ENCODE results near the gene TPPP.
A peak's percentile ranks its signal among the peaks of the same experiment; 100 is the strongest.
"Not testable (repeated sequence)": the region's sequence is repeated elsewhere in the genome, so short reads cannot be mapped to it uniquely, and the experiment has no call there.

TPPP gene

DNA sequence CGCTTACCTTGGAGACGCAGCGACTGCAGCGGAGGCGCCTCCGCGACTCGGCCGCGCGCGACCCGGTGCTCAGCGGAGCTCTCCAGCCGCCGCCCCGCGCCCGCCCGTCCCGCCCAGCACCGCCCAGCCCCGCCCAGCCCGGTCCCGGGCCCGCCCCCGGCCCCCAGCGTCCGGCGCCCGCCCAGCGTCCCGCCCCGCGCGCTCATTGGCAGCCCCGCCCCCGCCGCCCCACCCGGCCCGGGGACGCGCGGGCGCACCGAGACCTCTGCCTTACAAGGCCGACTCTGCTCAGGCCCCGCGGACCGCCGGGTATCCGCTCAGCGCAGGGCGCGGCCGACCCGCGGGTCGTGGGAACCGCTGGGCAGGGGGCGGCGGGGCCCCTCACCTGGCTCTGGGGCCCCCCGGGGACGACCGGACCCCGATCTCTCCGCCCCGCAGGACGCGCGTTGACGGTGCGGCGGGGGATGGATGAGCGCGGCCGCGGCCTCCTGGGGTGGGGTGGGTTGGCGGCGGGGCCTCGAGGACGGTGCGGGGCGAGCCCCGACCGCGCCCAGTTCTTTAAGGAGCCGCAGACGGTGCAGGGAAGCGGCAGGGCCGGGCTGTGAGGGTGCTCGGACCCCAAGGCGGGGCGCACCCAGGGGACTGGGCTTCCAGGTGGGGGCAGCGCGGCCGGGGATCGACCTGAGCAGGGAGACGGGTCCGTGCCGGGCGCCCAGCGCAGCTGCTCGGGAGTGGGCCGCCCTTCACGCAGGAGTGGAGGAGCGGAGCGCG is at the start of gene TPPP:
TSS of gene TPPP (minus strand) at position 82 of the 771 bp plus-strand sequence. CDS start 15,292 bp downstream, outside the sequence.
- H3K9me3 ChIP-seq (ENCODE audit: insufficient read depth, low read length); H3K4me1 ChIP-seq (ENCODE audit: low read length); H3K79me2 ChIP-seq (ENCODE audit: low read length); H3K27ac ChIP-seq (ENCODE audit: low read length); H3K36me3 ChIP-seq (replicated peaks; ENCODE audit: low read depth, low read length); H4K20me1 ChIP-seq (ENCODE audit: insufficient read depth, low read length); H3K27me3 ChIP-seq (ENCODE audit: low read depth, low read length); H2AFZ ChIP-seq (ENCODE audit: low read depth, low read length): not testable (repeated sequence)
- peak within 1 kb of the TSS; percentile 73 for H3K4me2 ChIP-seq (ENCODE audit: low read length)
- H3K9ac ChIP-seq (ENCODE audit: low read length) = peak within 1 kb of the TSS; percentile 42; the same call in 1 of the 2 replicates
- H3K4me3 ChIP-seq (ENCODE audit: low read length) = peak within 1 kb of the TSS; percentile 77

DNA sequence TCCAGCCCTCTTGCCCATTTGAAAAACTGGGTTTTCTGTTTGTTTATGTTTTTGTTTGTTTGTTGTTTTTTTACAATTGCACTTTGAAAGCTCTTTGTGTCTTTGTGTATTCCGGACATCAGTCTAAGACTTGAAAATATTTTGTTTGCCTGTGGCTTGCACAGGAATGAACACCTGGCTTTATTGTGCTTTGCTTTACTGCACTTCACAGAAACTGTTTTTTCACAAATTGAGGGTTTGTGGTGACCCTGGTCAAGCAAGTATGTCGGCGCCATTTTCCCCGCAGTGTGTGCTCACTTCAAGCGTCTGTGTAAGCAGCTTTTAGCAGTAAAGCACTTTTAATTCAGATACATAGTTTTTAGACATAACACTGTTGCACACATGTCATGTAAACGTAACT is 49.1 kb upstream of the TPPP start:
- H3K27ac ChIP-seq (ENCODE audit: low read length); H3K79me2 ChIP-seq (ENCODE audit: low read length); H3K27me3 ChIP-seq (ENCODE audit: low read depth, low read length); H3K9me3 ChIP-seq (ENCODE audit: insufficient read depth, low read length); H3K36me3 ChIP-seq (replicated peaks; ENCODE audit: low read depth, low read length); H2AFZ ChIP-seq (ENCODE audit: low read depth, low read length); H3K4me2 ChIP-seq (ENCODE audit: low read length); H3K4me3 ChIP-seq (ENCODE audit: low read length); H3K9ac ChIP-seq (ENCODE audit: low read length); H4K20me1 ChIP-seq (ENCODE audit: insufficient read depth, low read length); H3K4me1 ChIP-seq (ENCODE audit: low read length): not testable (repeated sequence)

DNA sequence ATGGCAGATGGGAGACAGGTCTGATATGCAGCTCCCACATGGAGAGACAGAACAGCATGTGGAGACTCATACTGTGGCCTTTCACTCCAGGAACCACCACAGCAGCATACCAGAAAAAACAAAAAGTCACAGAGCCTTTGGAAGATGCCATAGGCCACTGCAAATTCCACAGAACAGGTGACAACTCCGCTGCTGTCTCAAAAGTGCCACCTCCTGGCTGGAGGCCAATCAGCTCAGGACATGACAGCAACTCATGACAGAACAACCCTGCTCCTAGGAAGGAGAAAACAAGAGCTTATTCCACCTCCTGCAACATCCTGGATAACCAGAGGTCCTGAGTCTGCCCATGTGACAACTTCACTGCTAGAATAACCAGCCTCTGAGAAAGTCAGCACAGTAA is 41.0 kb upstream of the TPPP start:
- H3K4me1 ChIP-seq (ENCODE audit: low read length); H3K36me3 ChIP-seq (replicated peaks; ENCODE audit: low read depth, low read length); H4K20me1 ChIP-seq (ENCODE audit: insufficient read depth, low read length); H3K79me2 ChIP-seq (ENCODE audit: low read length); H3K9ac ChIP-seq (ENCODE audit: low read length); H3K27ac ChIP-seq (ENCODE audit: low read length); H2AFZ ChIP-seq (ENCODE audit: low read depth, low read length); H3K9me3 ChIP-seq (ENCODE audit: insufficient read depth, low read length); H3K27me3 ChIP-seq (ENCODE audit: low read depth, low read length); H3K4me2 ChIP-seq (ENCODE audit: low read length); H3K4me3 ChIP-seq (ENCODE audit: low read length): not testable (repeated sequence)

DNA sequence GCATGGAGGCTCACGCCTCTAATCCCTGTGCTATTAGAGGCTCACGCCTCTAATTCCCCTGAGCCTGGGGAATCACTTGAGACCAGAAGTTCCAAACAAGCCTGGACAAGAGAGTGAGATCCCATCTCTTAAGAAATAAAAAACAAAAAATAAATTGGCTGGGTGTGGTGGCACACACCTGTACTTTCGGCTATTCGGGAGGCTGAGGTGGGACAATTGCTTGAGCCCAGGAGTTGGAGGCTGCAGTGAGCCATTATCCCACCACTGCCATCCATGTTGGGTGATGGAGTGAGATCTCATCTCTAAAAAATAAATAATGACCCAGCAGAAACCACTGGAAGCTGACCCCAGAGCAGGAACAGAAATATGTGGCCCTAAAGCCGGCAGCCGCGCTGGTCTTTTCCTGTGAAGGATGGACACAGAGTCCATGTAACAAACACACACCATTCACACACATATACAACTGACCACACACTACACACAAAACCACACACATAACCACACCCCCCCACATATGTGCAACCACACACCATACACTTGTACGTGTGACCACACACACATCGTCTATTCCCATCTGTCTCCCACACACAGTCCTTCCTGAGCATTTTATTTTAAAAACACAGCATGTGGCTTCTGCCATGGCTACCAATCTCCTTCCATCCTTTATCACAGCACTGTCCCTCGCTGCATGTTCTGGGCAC is 39.8 kb upstream of the TPPP start:
- H3K27ac ChIP-seq (ENCODE audit: low read length); H3K9ac ChIP-seq (ENCODE audit: low read length); H2AFZ ChIP-seq (ENCODE audit: low read depth, low read length); H3K9me3 ChIP-seq (ENCODE audit: insufficient read depth, low read length); H4K20me1 ChIP-seq (ENCODE audit: insufficient read depth, low read length); H3K4me2 ChIP-seq (ENCODE audit: low read length); H3K36me3 ChIP-seq (replicated peaks; ENCODE audit: low read depth, low read length); H3K4me3 ChIP-seq (ENCODE audit: low read length); H3K4me1 ChIP-seq (ENCODE audit: low read length); H3K79me2 ChIP-seq (ENCODE audit: low read length); H3K27me3 ChIP-seq (ENCODE audit: low read depth, low read length): not testable (repeated sequence)

DNA sequence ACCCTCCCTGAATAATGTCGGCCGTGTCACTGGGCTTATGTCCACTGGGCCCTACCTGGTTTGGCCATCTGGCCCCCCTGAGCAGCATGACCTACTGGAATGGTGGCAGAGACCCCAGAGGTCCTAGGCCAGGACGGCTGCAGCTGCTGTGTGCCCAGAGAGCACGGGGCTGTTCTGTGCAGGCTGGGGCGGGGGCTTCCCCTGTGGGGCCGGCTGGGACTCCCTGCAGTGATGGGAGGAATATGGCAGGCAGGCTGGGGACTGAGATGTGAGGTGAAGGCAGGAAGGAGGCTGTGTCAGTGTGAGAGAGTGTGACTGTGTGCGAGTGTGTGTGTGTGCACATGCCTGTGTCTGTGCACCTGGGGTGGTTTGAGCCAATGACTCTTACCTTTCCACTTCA is 36.1 kb upstream of the TPPP start:
- H2AFZ ChIP-seq (ENCODE audit: low read depth, low read length); H4K20me1 ChIP-seq (ENCODE audit: insufficient read depth, low read length): not testable (repeated sequence)

DNA sequence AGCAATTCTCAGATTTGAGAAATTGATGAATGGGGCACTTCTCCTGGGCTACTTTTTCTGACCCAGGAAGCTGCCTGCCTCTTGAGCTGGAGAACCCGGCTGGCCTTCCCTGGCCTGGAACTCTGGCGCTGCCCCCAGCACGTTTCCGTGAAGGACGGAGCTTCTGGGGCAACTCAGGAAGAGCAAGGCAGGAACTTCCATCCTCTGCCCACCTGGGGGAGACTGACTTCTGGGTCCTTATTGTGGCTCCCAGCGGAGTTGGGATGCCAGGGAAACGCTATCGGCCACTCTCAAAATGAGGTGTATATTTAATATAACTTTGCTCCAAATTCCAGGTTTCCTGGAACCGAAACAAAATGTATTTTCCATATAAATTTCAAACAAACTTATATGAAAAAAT is 33.9 kb upstream of the TPPP start:
- not testable (repeated sequence) for H3K79me2 ChIP-seq (ENCODE audit: low read length); H3K27me3 ChIP-seq (ENCODE audit: low read depth, low read length); H4K20me1 ChIP-seq (ENCODE audit: insufficient read depth, low read length)

More for the DNA sequence above, 36.1 kb upstream of the TPPP start:
- not testable (repeated sequence) for H3K79me2 ChIP-seq (ENCODE audit: low read length); H3K4me1 ChIP-seq (ENCODE audit: low read length); H3K4me2 ChIP-seq (ENCODE audit: low read length); H3K36me3 ChIP-seq (replicated peaks; ENCODE audit: low read depth, low read length); H3K9me3 ChIP-seq (ENCODE audit: insufficient read depth, low read length); H3K27ac ChIP-seq (ENCODE audit: low read length); H3K9ac ChIP-seq (ENCODE audit: low read length); H3K27me3 ChIP-seq (ENCODE audit: low read depth, low read length); H3K4me3 ChIP-seq (ENCODE audit: low read length)

DNA sequence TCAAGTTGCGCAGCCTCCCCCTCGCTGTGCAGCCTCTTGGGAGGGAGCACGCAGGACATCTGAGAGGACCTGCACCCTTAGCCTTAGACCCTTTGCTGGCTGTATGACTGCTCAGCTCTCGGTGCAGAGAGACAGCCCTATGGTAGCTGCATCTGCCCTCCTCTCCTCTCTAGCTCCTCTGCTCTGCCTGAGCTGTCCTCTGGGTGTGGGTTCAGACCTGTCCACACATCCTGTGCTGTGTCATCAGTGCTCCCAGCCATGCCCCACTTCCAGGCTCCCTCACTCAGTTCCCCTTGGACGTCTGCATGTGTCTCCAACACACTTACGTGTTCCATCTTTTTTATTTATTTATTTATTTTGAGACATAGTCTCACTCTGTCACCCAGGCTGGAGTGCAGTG is 30.7 kb upstream of the TPPP start:
- H3K36me3 ChIP-seq (replicated peaks; ENCODE audit: low read depth, low read length); H3K27me3 ChIP-seq (ENCODE audit: low read depth, low read length); H3K27ac ChIP-seq (ENCODE audit: low read length); H2AFZ ChIP-seq (ENCODE audit: low read depth, low read length); H3K9ac ChIP-seq (ENCODE audit: low read length); H3K4me3 ChIP-seq (ENCODE audit: low read length); H3K4me1 ChIP-seq (ENCODE audit: low read length); H3K4me2 ChIP-seq (ENCODE audit: low read length); H3K9me3 ChIP-seq (ENCODE audit: insufficient read depth, low read length); H3K79me2 ChIP-seq (ENCODE audit: low read length); H4K20me1 ChIP-seq (ENCODE audit: insufficient read depth, low read length): not testable (repeated sequence)

More for the DNA sequence above, 33.9 kb upstream of the TPPP start:
- not testable (repeated sequence) for H3K4me1 ChIP-seq (ENCODE audit: low read length); H3K36me3 ChIP-seq (replicated peaks; ENCODE audit: low read depth, low read length); H3K4me3 ChIP-seq (ENCODE audit: low read length); H2AFZ ChIP-seq (ENCODE audit: low read depth, low read length); H3K9ac ChIP-seq (ENCODE audit: low read length); H3K27ac ChIP-seq (ENCODE audit: low read length); H3K9me3 ChIP-seq (ENCODE audit: insufficient read depth, low read length); H3K4me2 ChIP-seq (ENCODE audit: low read length)

DNA sequence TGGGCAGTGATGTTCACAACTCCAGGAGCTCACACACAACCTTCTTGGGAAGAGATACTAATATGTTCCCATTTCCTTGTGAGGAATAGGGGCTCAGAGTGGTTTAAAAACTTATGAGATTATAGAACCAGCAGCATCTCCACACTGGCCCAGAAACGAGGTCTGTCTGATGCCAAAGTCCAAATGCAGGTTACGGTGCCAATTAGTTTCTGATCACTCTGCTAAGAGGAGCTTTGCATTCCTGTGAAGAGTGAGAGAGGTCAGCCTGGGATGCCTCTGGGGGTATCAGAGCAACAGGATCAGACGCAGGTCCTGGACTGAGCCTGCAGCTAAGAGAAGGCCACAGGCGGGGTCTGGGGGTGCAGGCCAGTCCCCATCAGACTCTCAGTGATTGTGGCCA is 30.2 kb upstream of the TPPP start:
- not testable (repeated sequence) for H3K4me3 ChIP-seq (ENCODE audit: low read length); H3K79me2 ChIP-seq (ENCODE audit: low read length); H4K20me1 ChIP-seq (ENCODE audit: insufficient read depth, low read length); H3K36me3 ChIP-seq (replicated peaks; ENCODE audit: low read depth, low read length); H2AFZ ChIP-seq (ENCODE audit: low read depth, low read length); H3K4me1 ChIP-seq (ENCODE audit: low read length); H3K9ac ChIP-seq (ENCODE audit: low read length); H3K4me2 ChIP-seq (ENCODE audit: low read length); H3K27me3 ChIP-seq (ENCODE audit: low read depth, low read length); H3K27ac ChIP-seq (ENCODE audit: low read length); H3K9me3 ChIP-seq (ENCODE audit: insufficient read depth, low read length)

DNA sequence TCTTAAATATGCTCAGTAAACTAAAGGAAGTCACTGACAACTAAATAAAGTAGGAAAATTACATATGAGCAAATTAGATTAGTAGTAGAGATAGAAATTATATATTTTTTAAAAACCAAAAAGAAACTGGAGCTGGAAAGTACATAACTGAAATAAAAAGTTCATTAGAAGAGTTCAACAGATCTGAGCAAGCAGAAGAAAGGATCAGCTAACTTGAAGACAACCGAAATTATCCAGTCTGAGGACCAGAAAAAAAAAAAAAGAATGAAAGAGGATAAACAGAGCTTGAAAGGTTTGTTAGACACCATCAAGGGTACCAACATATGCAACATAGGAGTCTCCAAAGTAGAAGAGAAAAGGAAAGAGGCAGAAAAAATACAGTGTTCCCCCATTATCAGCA is 26.2 kb upstream of the TPPP start:
- not testable (repeated sequence) for H3K36me3 ChIP-seq (replicated peaks; ENCODE audit: low read depth, low read length); H3K4me2 ChIP-seq (ENCODE audit: low read length); H4K20me1 ChIP-seq (ENCODE audit: insufficient read depth, low read length); H3K4me1 ChIP-seq (ENCODE audit: low read length); H3K79me2 ChIP-seq (ENCODE audit: low read length); H2AFZ ChIP-seq (ENCODE audit: low read depth, low read length); H3K9me3 ChIP-seq (ENCODE audit: insufficient read depth, low read length); H3K9ac ChIP-seq (ENCODE audit: low read length); H3K27me3 ChIP-seq (ENCODE audit: low read depth, low read length); H3K4me3 ChIP-seq (ENCODE audit: low read length); H3K27ac ChIP-seq (ENCODE audit: low read length)

Data from OCI-LY3 (cell line).